ENCODE data around the gene PCBP3. TPM values are rescaled to one million over a fixed set of nuclear protein-coding genes. Genes with fewer than 3 reads are reported as not detected.
A peak's percentile ranks its signal among the peaks of the same experiment; 100 is the strongest.

PCBP3 gene
- total RNA-seq, 1 experiment from 2014 or later, result 10.9 TPM

- no peak overlapping the region for H2AFZ ChIP-seq (ENCODE audit: low read length)
- no peak overlapping the region for H2BK120ac ChIP-seq (ENCODE audit: low read depth, low read length, poor library complexity, severe bottlenecking)
- H2BK12ac ChIP-seq (ENCODE audit: insufficient read length, low read depth, low read length), result no peak overlapping the region
- H3K23ac ChIP-seq (ENCODE audit: insufficient read length, low read depth, low read length), result no peak overlapping the region
- H3K79me2 ChIP-seq (ENCODE audit: insufficient read depth, low read length), result no peaks in the 10 kb centered on the region
- H2BK15ac ChIP-seq (ENCODE audit: low read depth, low read length), result no peak overlapping the region
- H3T11ph ChIP-seq (ENCODE audit: low read length), result no peak overlapping the region
- H3K56ac ChIP-seq (ENCODE audit: insufficient read length, low read depth, low read length), result no peak overlapping the region
- no peak for TF ChIP-seq CTCF (conservative IDR thresholded peaks at IDR 0.05)
- H3K9ac ChIP-seq (ENCODE audit: extremely low read depth, insufficient read length, low read length), result no peak overlapping the region
- H3K27ac Mint-ChIP-seq, result no peak overlapping the region
- H4K8ac ChIP-seq (replicated peaks; ENCODE audit: insufficient read length, low read depth, low read length), result no peak overlapping the region
- H3K27ac ChIP-seq (ENCODE audit: insufficient read length, low read depth, low read length), result no peak overlapping the region
- H3K9me3 ChIP-seq (ENCODE audit: control insufficient read depth, low read depth, low read length), result no peaks in the 10 kb centered on the region
- no peak overlapping the region for H2BK5ac ChIP-seq (ENCODE audit: insufficient read length, low read length)
- H3K4me2 ChIP-seq (ENCODE audit: insufficient read depth, insufficient read length, low read length), result no peak overlapping the region
- no CpG with 5 or more reads among the region's 10 CpGs for WGBS (ENCODE audit: extremely low coverage, insufficient read length, low lambda C conversion rate)
- no peaks in the 10 kb centered on the region for H3K79me1 ChIP-seq (ENCODE audit: insufficient read depth, low read depth, low read length, poor library complexity, severe bottlenecking)
- no peaks in the 10 kb centered on the region; a peak in 2 of 7 replicates for H3K36me3 Mint-ChIP-seq (ENCODE audit: insufficient read depth in 1 of 3, low read depth in 3 of 3)
- peak; percentile 7 for DNase-seq
- H4K5ac ChIP-seq (ENCODE audit: insufficient read length, low read depth, low read length), result no peak overlapping the region
- H3K4ac ChIP-seq (ENCODE audit: low read depth, low read length), result no peak overlapping the region
- no peak overlapping the region for H2AK5ac ChIP-seq (ENCODE audit: insufficient read length, low read length)
- H3K18ac ChIP-seq (ENCODE audit: insufficient read length, low read depth, low read length), result no peak overlapping the region
- H3K27me3 Mint-ChIP-seq (ENCODE audit: low read depth), result peaks cover 25% of the 10 kb centered on the region
- no peak overlapping the region for H3K4me3 Mint-ChIP-seq
- H2BK20ac ChIP-seq (ENCODE audit: low read depth, low read length, poor library complexity, severe bottlenecking), result no peak overlapping the region
- H3K14ac ChIP-seq (ENCODE audit: insufficient read depth, low read length), result no peak overlapping the region
- H3K27me3 ChIP-seq (ENCODE audit: insufficient read depth, low read length), result no peaks in the 10 kb centered on the region
- H3K4me1 ChIP-seq (ENCODE audit: insufficient read depth, low read length), result no peaks in the 10 kb centered on the region
- H4K91ac ChIP-seq (ENCODE audit: insufficient read length, low read depth, low read length), result no peak overlapping the region
- no peaks in the 10 kb centered on the region for H3K23me2 ChIP-seq (ENCODE audit: insufficient read length, low read depth, low read length, poor library complexity, severe bottlenecking)
- H3K9me3 Mint-ChIP-seq, result peaks cover 22 to 23% of the 10 kb centered on the region in 2 experiments; a peak in 4 of 5 replicates
- H4K20me1 ChIP-seq (ENCODE audit: control insufficient read depth, insufficient read depth, insufficient read length), result no peaks in the 10 kb centered on the region
- H3K4me1 Mint-ChIP-seq, result peaks cover 2 to 4% of the 10 kb centered on the region in 2 experiments; a peak in 1 of 4 replicates
Measured at GRCh38 chr21:45601551-45601950, 42.0 kb upstream of the PCBP3 start.
